HAP-1 (cell line): ENCODE data around the gene TOP2A.

Experiments used
- DNase-seq, 2 experiments: peaks; one replicate each; pipeline ENCODE4 v3.0.0-alpha.2; 2016 to 2020; ENCODE audit warnings: low spot score in 2 of 2
- H3K27me3 ChIP-seq: fragments of 250-450 bp; sonication (Bioruptor Pico); 2 replicates; pipeline ENCODE4 v1.5.1; 2020; ENCODE audit warnings: low read depth, mild to moderate bottlenecking, moderate library complexity
- H3K36me3 ChIP-seq: fragments of 250-450 bp; sonication (Bioruptor Pico); replicated peaks from 2 replicates; pipeline ENCODE4 v1.5.1; 2020; ENCODE audit warnings: mild to moderate bottlenecking
- H3K4me1 ChIP-seq: fragments of 250-450 bp; sonication (Bioruptor Pico); 2 replicates; pipeline ENCODE4 v1.5.1; 2020; ENCODE audit warnings: mild to moderate bottlenecking
- H3K4me3 ChIP-seq: fragments of 250-450 bp; sonication (Bioruptor Pico); 2 replicates; pipeline ENCODE4 v1.5.1; 2020; ENCODE audit warnings: mild to moderate bottlenecking, moderate library complexity
- H3K9me3 ChIP-seq: fragments of 250-450 bp; sonication (Bioruptor Pico); 2 replicates; pipeline ENCODE4 v1.5.1; 2020; ENCODE audit warnings: mild to moderate bottlenecking, moderate library complexity
- in situ Hi-C: fragments of 300-500 bp; cut with MboI; formaldehyde crosslinking; loops from 3 replicates; pipeline ENCODE4 v1.14.3; 2020; ENCODE audit warnings: low sequenced_read_pairs, inconsistent platforms, mixed read lengths

The TOP2A gene

GRCh38 chr17:40457964-40458791 lies 40.5 kb upstream of the TOP2A start:
- no peaks in the 10 kb centered on the region; the same call in 1 of the 2 replicates for H3K36me3 ChIP-seq
- in situ Hi-C loops, result no loop called here
- no peaks in the 10 kb centered on the region for H3K4me1 ChIP-seq
- no peaks in the 10 kb centered on the region for H3K27me3 ChIP-seq
- H3K4me3 ChIP-seq, result no peak overlapping the region
- DNase-seq, result no peak
- no peaks in the 10 kb centered on the region for H3K9me3 ChIP-seq

GRCh38 chr17:40457369-40457768 lies 39.7 kb upstream of the TOP2A start:
- no peaks in the 10 kb centered on the region for H3K9me3 ChIP-seq
- H3K27me3 ChIP-seq, result no peaks in the 10 kb centered on the region
- H3K36me3 ChIP-seq, result no peaks in the 10 kb centered on the region; the same call in 1 of the 2 replicates
- H3K4me1 ChIP-seq, result no peaks in the 10 kb centered on the region
- H3K4me3 ChIP-seq, result no peak overlapping the region
- in situ Hi-C loops, result no loop called here
- DNase-seq, result no peak

- H3K9me3 ChIP-seq, result no peaks in the 10 kb centered on the region
- DNase-seq, result no peak
- H3K4me3 ChIP-seq, result no peak overlapping the region
- no peaks in the 10 kb centered on the region for H3K27me3 ChIP-seq
- H3K4me1 ChIP-seq, result no peaks in the 10 kb centered on the region
- no peaks in the 10 kb centered on the region; the same call in 1 of the 2 replicates for H3K36me3 ChIP-seq
- in situ Hi-C loops, result no loop called here
Observed at GRCh38 chr17:40456396-40456951, 38.8 kb upstream of the TOP2A start.

GRCh38 chr17:40454613-40454995 lies 36.9 kb upstream of the TOP2A start:
- no peak overlapping the region for H3K4me3 ChIP-seq
- no peak for DNase-seq
- no peaks in the 10 kb centered on the region for H3K4me1 ChIP-seq
- in situ Hi-C loops, result no loop called here
- H3K9me3 ChIP-seq, result no peaks in the 10 kb centered on the region
- no peaks in the 10 kb centered on the region; the same call in 1 of the 2 replicates for H3K36me3 ChIP-seq
- no peaks in the 10 kb centered on the region for H3K27me3 ChIP-seq

GRCh38 chr17:40453881-40454612 lies 36.4 kb upstream of the TOP2A start:
- Histone ChIP-seq H3K4me1 (no peaks in the 10 kb centered on the region), H3K27me3 (no peaks in the 10 kb centered on the region), H3K4me3 (no peak overlapping the region), H3K9me3 (no peaks in the 10 kb centered on the region), H3K36me3 (no peaks in the 10 kb centered on the region; the same call in 1 of the 2 replicates)
- DNase-seq, result no peak
- in situ Hi-C loops, result no loop called here

GRCh38 chr17:40452921-40453378 lies 35.3 kb upstream of the TOP2A start:
- DNase-seq, result no peak
- Histone ChIP-seq H3K4me3 (no peak overlapping the region), H3K9me3 (no peaks in the 10 kb centered on the region), H3K4me1 (no peaks in the 10 kb centered on the region), H3K27me3 (no peaks in the 10 kb centered on the region), H3K36me3 (no peaks in the 10 kb centered on the region; the same call in 1 of the 2 replicates)
- in situ Hi-C loops, result no loop called here

GRCh38 chr17:40452216-40452787 lies 34.6 kb upstream of the TOP2A start:
- Histone ChIP-seq H3K36me3 (no peaks in the 10 kb centered on the region; the same call in 1 of the 2 replicates), H3K9me3 (no peaks in the 10 kb centered on the region), H3K4me3 (no peak overlapping the region), H3K27me3 (no peaks in the 10 kb centered on the region), H3K4me1 (no peaks in the 10 kb centered on the region)
- in situ Hi-C loops, result no loop called here
- DNase-seq, result no peak

- Histone ChIP-seq H3K4me1 (no peaks in the 10 kb centered on the region), H3K4me3 (no peak overlapping the region), H3K9me3 (no peaks in the 10 kb centered on the region), H3K36me3 (no peaks in the 10 kb centered on the region; the same call in 1 of the 2 replicates), H3K27me3 (no peaks in the 10 kb centered on the region)
- DNase-seq, result no peak
- in situ Hi-C loops, result no loop called here
Observed at GRCh38 chr17:40451420-40451819, 33.7 kb upstream of the TOP2A start.

GRCh38 chr17:40450175-40450574 lies 32.5 kb upstream of the TOP2A start:
- no peaks in the 10 kb centered on the region for H3K27me3 ChIP-seq
- H3K4me1 ChIP-seq, result peaks cover 3% of the 10 kb centered on the region; the same call in 1 of the 2 replicates
- H3K4me3 ChIP-seq, result no peak overlapping the region
- peak; percentile 30 to 77 for DNase-seq
- no peaks in the 10 kb centered on the region; the same call in 1 of the 2 replicates for H3K36me3 ChIP-seq
- H3K9me3 ChIP-seq, result no peaks in the 10 kb centered on the region
- in situ Hi-C loops, result no loop called here

GRCh38 chr17:40448639-40449261 lies 31.1 kb upstream of the TOP2A start:
- no peaks in the 10 kb centered on the region for H3K27me3 ChIP-seq
- DNase-seq, result no peak
- H3K4me1 ChIP-seq, result peaks cover 9% of the 10 kb centered on the region
- in situ Hi-C loops, result no loop called here
- H3K9me3 ChIP-seq, result no peaks in the 10 kb centered on the region
- no peak overlapping the region for H3K4me3 ChIP-seq
- H3K36me3 ChIP-seq, result no peaks in the 10 kb centered on the region

GRCh38 chr17:40448213-40448638 lies 30.5 kb upstream of the TOP2A start:
- Histone ChIP-seq H3K4me3 (no peak overlapping the region), H3K27me3 (no peaks in the 10 kb centered on the region), H3K4me1 (peaks cover 9% of the 10 kb centered on the region), H3K9me3 (no peaks in the 10 kb centered on the region), H3K36me3 (no peaks in the 10 kb centered on the region)
- in situ Hi-C loops, result no loop called here
- no peak for DNase-seq

GRCh38 chr17:40447806-40448205 lies 30.1 kb upstream of the TOP2A start:
- no peak overlapping the region for H3K4me3 ChIP-seq
- H3K4me1 ChIP-seq, result peaks cover 11% of the 10 kb centered on the region
- DNase-seq, result no peak
- no peaks in the 10 kb centered on the region for H3K27me3 ChIP-seq
- in situ Hi-C loops, result no loop called here
- H3K36me3 ChIP-seq, result no peaks in the 10 kb centered on the region
- no peaks in the 10 kb centered on the region for H3K9me3 ChIP-seq

GRCh38 chr17:40447148-40447644 lies 29.5 kb upstream of the TOP2A start:
- no peaks in the 10 kb centered on the region for H3K36me3 ChIP-seq
- no peaks in the 10 kb centered on the region for H3K27me3 ChIP-seq
- peaks cover 14% of the 10 kb centered on the region for H3K4me1 ChIP-seq
- H3K4me3 ChIP-seq, result no peak overlapping the region
- H3K9me3 ChIP-seq, result no peaks in the 10 kb centered on the region
- in situ Hi-C loops, result no loop called here
- no peak for DNase-seq
